AG04450 (cell line): ENCODE results near the gene HBB. TPM values are rescaled to one million over a fixed set of nuclear protein-coding genes. Genes with fewer than 3 reads are reported as not detected.
A peak's percentile ranks its signal among the peaks of the same experiment; 100 is the strongest.

Source experiments
- CTCF ChIA-PET: fragments of 300-600, 350-600 bp; formaldehyde crosslinking; extraction: SDS; loops from one replicate; lab custom pipeline; 2022; ENCODE audit warnings: antibody characterized with exemption, inconsistent platforms; lab: Charles Lee
- POLR2A ChIA-PET: fragments of 350-600 bp; formaldehyde crosslinking; extraction: SDS; loops from one replicate; lab custom pipeline; 2021; ENCODE audit warnings: antibody characterized with exemption, inconsistent platforms; lab: Yijun Ruan, JAX
- DNase-seq: peaks from one replicate; pipeline ENCODE4 v3.0.0-alpha.2; 2011; ENCODE audit warnings: low read depth, low spot score
- H3K27ac ChIP-seq: one replicate; pipeline ENCODE4 v1.5.1; 2012; ENCODE audit warnings: low read depth, low read length, control low read depth
- H3K27me3 ChIP-seq: one replicate; pipeline ENCODE4 v1.6.0; 2012; ENCODE audit warnings: low read length; ENCODE audit not compliant: control insufficient read depth, insufficient read depth
- H3K4me3 ChIP-seq: 2 replicates; pipeline ENCODE4 v1.5.1; 2011; ENCODE audit warnings: mild to moderate bottlenecking, low read depth, low read length, control low read depth
- H3K9me3 ChIP-seq: 2 replicates; pipeline ENCODE4 v1.5.1; 2012; ENCODE audit warnings: low read length; ENCODE audit not compliant: control insufficient read depth, insufficient read depth
- polyA plus RNA-seq: library from polyadenylated mRNA; depleted of rRNA; stranded (reverse); fragments of >200 nt; gene quantifications from 2 replicates; pipeline ENCODE4 v1.2.3, GENCODE V29; 2011
- TF ChIP-seq, protein P1 (sequence below): IDR thresholded peaks from 2 replicates; pipeline ENCODE4 v1.5.1; 2011; ENCODE audit warnings: low read depth, low read length, control low read depth, inconsistent platforms

HBB gene
- polyA plus RNA-seq, 1 experiment = 0.26 TPM

DNA sequence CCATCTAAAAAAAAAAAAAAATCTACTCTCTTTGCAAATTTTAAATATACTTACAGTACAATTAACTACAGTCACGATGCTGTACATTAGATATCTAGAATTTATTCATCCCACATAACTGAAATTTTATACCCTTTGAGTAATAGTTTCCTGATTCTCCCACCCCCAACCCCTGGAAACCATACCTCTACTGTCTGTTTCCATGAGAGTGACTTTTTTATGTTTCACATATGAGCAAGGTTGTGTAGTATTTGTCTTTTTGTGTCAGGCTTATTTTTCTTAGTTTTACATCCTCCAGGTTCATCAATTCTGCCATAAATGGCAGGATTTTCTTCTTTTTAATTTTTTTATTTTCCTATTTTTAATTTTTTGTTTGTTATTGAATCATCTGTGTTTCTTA, 3.2 kb downstream of the HBB start:
- H3K27me3 ChIP-seq = no peaks in the 10 kb centered on the region
- H3K27ac ChIP-seq = no peak overlapping the region
- TF ChIP-seq, protein P1, sequence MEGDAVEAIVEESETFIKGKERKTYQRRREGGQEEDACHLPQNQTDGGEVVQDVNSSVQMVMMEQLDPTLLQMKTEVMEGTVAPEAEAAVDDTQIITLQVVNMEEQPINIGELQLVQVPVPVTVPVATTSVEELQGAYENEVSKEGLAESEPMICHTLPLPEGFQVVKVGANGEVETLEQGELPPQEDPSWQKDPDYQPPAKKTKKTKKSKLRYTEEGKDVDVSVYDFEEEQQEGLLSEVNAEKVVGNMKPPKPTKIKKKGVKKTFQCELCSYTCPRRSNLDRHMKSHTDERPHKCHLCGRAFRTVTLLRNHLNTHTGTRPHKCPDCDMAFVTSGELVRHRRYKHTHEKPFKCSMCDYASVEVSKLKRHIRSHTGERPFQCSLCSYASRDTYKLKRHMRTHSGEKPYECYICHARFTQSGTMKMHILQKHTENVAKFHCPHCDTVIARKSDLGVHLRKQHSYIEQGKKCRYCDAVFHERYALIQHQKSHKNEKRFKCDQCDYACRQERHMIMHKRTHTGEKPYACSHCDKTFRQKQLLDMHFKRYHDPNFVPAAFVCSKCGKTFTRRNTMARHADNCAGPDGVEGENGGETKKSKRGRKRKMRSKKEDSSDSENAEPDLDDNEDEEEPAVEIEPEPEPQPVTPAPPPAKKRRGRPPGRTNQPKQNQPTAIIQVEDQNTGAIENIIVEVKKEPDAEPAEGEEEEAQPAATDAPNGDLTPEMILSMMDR = no peak
- peaks cover 7% of the 10 kb centered on the region for H3K9me3 ChIP-seq
- H3K4me3 ChIP-seq = no peak overlapping the region
- ChIA-PET CTCF (no interaction called here), POLR2A (no interaction called here)
- DNase-seq = no peak

DNA sequence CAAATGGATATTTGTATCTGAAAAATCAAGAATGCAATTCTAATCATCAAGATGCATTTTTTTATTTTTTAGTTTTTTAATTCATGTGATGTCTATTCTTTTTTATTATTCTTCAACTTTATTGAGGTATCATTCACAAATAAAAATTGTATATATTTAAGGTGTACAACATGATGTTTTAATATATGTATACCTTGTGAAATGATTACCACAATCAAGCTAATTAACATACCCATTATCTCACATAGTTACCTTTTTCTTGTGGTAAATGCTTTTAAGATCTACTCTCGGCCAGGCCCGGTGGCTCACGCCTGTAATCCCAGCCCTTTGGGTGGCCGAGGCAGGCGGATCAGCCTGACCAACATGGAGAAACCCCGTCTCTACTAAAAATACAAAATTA, 3.7 kb downstream of the HBB start:
- Histone ChIP-seq H3K4me3 (no peak overlapping the region), H3K27ac (no peak overlapping the region), H3K9me3 (peaks cover 7% of the 10 kb centered on the region), H3K27me3 (no peaks in the 10 kb centered on the region)
- POLR2A ChIA-PET = no interaction called here
- DNase-seq = no peak
- CTCF ChIA-PET = interaction anchor here (1.1 kb wide), 1 partner anchor 99 kb away, joined by 3 read pairs; no protein-coding TSS in a partner anchor
- TF ChIP-seq, protein P1 = no peak

DNA sequence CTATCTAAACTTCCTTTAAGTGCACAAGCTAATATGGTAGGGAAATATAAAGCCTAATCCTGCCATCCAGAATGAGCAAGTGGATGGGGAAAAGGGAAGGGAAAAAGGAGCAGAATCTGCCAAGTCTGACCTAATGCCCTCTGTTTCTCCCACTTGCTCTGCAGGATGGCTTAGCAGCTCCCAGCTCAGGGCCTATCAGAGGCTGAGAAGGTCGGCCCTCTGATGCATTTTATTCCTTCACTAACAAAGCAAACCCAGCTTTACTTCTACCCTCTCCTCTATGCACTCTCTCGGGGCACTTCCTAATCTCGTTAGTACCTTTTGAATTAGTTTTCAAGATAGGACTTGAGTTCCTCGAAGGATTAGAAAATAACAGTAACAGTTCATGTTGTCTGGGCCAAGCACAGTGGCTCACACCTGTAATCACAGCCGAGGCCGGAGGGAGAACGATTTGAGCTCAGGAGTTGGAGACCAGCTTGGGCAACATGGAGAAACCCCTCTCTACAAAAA, 16.4 kb downstream of the HBB start:
- POLR2A ChIA-PET = interaction anchor here (0.7 kb wide), 1 partner anchor 175 kb away, joined by 3 read pairs; no protein-coding TSS in a partner anchor
- H3K9me3 ChIP-seq = no peaks in the 10 kb centered on the region
- TF ChIP-seq, protein P1 = no peak
- H3K27me3 ChIP-seq = no peaks in the 10 kb centered on the region
- no peak for DNase-seq
- CTCF ChIA-PET = interaction anchor here (1.1 to 3.6 kb wide), 2 partner anchors 80 to 87 kb away, joined by 4 to 13 read pairs; no protein-coding TSS in a partner anchor
- H3K4me3 ChIP-seq = no peak overlapping the region
- no peak overlapping the region for H3K27ac ChIP-seq

GRCh38 chr11:5204787-5205186, 22.1 kb downstream of the HBB start:
- TF ChIP-seq, protein P1 = peak; percentile 67
- Histone ChIP-seq H3K9me3 (no peaks in the 10 kb centered on the region), H3K4me3 (no peak overlapping the region), H3K27me3 (no peaks in the 10 kb centered on the region), H3K27ac (no peak overlapping the region)
- ChIA-PET CTCF (interaction anchor here (0.6 to 6.5 kb wide), 23 partner anchors 10 to 199 kb away, joined by 3 to 63 read pairs (median 4); partner anchors contain the start of gene OR51M1), POLR2A (no interaction called here)
- peak; percentile 58 for DNase-seq

GRCh38 chr11:5203366-5203765, 23.5 kb downstream of the HBB start:
- no peaks in the 10 kb centered on the region for H3K9me3 ChIP-seq
- CTCF ChIA-PET = interaction anchor here (0.8 to 6.5 kb wide), 8 partner anchors 10 to 178 kb away, joined by 3 to 63 read pairs (median 5); no protein-coding TSS in a partner anchor

More at GRCh38 chr11:5203366-5203765, 23.5 kb downstream of the HBB start:
- POLR2A ChIA-PET = interaction anchor here (0.7 kb wide), 1 partner anchor 78 kb away, joined by 4 read pairs; no protein-coding TSS in a partner anchor
- Histone ChIP-seq H3K27me3 (no peaks in the 10 kb centered on the region), H3K4me3 (no peak overlapping the region), H3K27ac (no peak overlapping the region)
- no peak for DNase-seq
- TF ChIP-seq, protein P1 = no peak
